GM18951 (cell line): ENCODE data around the gene ABHD13.
A peak's percentile ranks its signal among the peaks of the same experiment; 100 is the strongest.

Experiments
- POLR2A ChIP-seq: IDR thresholded peaks from 4 replicates; pipeline ENCODE4 v1.6.1; 2011; ENCODE audit warnings: mild to moderate bottlenecking; ENCODE audit not compliant: insufficient read length, insufficient read depth; ENCODE audit errors: extremely low read depth
- in situ Hi-C: fragments of 300-500 bp; cut with MboI; formaldehyde crosslinking; loops from one replicate; pipeline ENCODE4 v1.12.0; 2022; ENCODE audit warnings: low sequenced_read_pairs, mixed read lengths, inconsistent platforms; ENCODE audit not compliant: unreplicated experiment

ABHD13 gene

GRCh38 chr13:108218044-108218974 lies at the start of gene ABHD13:
Gene ABHD13 (plus strand): TSS chr13:108218392. CDS start chr13:108229219, 10,827 bp downstream.
- TF ChIP-seq POLR2A = peak; percentile 94
- in situ Hi-C loops = no loop called here

- no peak for TF ChIP-seq POLR2A
- in situ Hi-C loops = loop anchor here (25.0 kb wide), 1 partner anchor 957 kb away; no protein-coding TSS in a partner anchor
Measured at GRCh38 chr13:108168929-108169328, 49.3 kb upstream of the ABHD13 start.

GRCh38 chr13:108176685-108177274 lies 41.4 kb upstream of the ABHD13 start:
- TF ChIP-seq POLR2A = no peak
- in situ Hi-C loops = no loop called here

GRCh38 chr13:108178078-108178477 lies 40.1 kb upstream of the ABHD13 start:
- TF ChIP-seq POLR2A = no peak
- in situ Hi-C loops = no loop called here

GRCh38 chr13:108182652-108183051 lies 35.5 kb upstream of the ABHD13 start:
- in situ Hi-C loops = no loop called here
- TF ChIP-seq POLR2A = no peak

- in situ Hi-C loops = no loop called here
- TF ChIP-seq POLR2A = no peak
Measured at GRCh38 chr13:108185223-108185622, 33.0 kb upstream of the ABHD13 start.

- TF ChIP-seq POLR2A = no peak
- in situ Hi-C loops = no loop called here
Measured at GRCh38 chr13:108188260-108188659, 29.9 kb upstream of the ABHD13 start.

- TF ChIP-seq POLR2A = no peak
- in situ Hi-C loops = no loop called here
Measured at GRCh38 chr13:108190897-108191296, 27.3 kb upstream of the ABHD13 start.

GRCh38 chr13:108193806-108194205 lies 24.4 kb upstream of the ABHD13 start:
- in situ Hi-C loops = no loop called here
- no peak for TF ChIP-seq POLR2A

- no peak for TF ChIP-seq POLR2A
- in situ Hi-C loops = no loop called here
Measured at GRCh38 chr13:108194435-108194936, 23.7 kb upstream of the ABHD13 start.

- TF ChIP-seq POLR2A = no peak
- in situ Hi-C loops = no loop called here
Measured at GRCh38 chr13:108195146-108195545, 23.0 kb upstream of the ABHD13 start.

GRCh38 chr13:108195861-108196260 lies 22.3 kb upstream of the ABHD13 start:
- in situ Hi-C loops = no loop called here
- TF ChIP-seq POLR2A = no peak

GRCh38 chr13:108200781-108201398 lies 17.3 kb upstream of the ABHD13 start:
- in situ Hi-C loops = no loop called here
- TF ChIP-seq POLR2A = no peak
